ENCODE data around the gene ORAI3. TPM values are rescaled to one million over a fixed set of nuclear protein-coding genes. Genes with fewer than 3 reads are reported as not detected.
A peak's percentile ranks its signal among the peaks of the same experiment; 100 is the strongest.

ORAI3 gene
- total and polyA plus RNA-seq, 3 donors from 2014 or later: 29.1 to 75.0 (median 68.6) TPM

DNA sequence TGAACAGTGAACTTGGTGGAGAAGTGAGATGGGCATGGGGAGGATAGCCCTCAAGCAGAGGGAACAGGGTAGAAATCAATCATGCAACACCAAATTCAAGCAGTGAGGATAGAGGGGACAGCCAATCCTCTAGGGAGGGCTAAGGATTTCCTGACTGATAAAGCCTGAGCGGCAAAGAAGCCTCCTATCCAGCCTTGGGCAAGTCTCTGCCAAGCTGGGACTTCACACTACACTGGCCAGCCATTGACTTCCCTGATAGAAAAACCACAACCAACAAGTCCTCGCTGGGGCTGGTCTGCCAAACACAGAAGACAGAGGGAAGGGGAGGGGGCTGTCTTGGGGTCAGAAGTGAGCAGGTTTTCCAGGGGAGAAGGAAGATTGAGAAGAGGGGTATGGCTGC is 28.0 kb upstream of the ORAI3 start:
- intact Hi-C loops (cut with DNase I; ENCODE audit: low total_unique reads): loop anchor here (5.0 kb wide), 1 partner anchor 74 kb away; no protein-coding TSS in a partner anchor
- 66 to 74% methylated on average over 2 of the region's 2 CpGs for WGBS, 2 donors
- no peak overlapping the region for H3K27ac ChIP-seq
- TF ChIP-seq, protein P1, sequence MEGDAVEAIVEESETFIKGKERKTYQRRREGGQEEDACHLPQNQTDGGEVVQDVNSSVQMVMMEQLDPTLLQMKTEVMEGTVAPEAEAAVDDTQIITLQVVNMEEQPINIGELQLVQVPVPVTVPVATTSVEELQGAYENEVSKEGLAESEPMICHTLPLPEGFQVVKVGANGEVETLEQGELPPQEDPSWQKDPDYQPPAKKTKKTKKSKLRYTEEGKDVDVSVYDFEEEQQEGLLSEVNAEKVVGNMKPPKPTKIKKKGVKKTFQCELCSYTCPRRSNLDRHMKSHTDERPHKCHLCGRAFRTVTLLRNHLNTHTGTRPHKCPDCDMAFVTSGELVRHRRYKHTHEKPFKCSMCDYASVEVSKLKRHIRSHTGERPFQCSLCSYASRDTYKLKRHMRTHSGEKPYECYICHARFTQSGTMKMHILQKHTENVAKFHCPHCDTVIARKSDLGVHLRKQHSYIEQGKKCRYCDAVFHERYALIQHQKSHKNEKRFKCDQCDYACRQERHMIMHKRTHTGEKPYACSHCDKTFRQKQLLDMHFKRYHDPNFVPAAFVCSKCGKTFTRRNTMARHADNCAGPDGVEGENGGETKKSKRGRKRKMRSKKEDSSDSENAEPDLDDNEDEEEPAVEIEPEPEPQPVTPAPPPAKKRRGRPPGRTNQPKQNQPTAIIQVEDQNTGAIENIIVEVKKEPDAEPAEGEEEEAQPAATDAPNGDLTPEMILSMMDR (IDR thresholded peaks at IDR 0.05): no peak
- H3K4me1 ChIP-seq: peaks cover 6% of the 10 kb centered on the region
- no peaks in the 10 kb centered on the region for H3K36me3 ChIP-seq (ENCODE audit: low read depth, missing control alignments)
- DNase-seq: no peak
- H3K9me3 ChIP-seq: no peaks in the 10 kb centered on the region
- H3K4me3 ChIP-seq: no peak overlapping the region
- H3K27me3 ChIP-seq: no peaks in the 10 kb centered on the region

DNA sequence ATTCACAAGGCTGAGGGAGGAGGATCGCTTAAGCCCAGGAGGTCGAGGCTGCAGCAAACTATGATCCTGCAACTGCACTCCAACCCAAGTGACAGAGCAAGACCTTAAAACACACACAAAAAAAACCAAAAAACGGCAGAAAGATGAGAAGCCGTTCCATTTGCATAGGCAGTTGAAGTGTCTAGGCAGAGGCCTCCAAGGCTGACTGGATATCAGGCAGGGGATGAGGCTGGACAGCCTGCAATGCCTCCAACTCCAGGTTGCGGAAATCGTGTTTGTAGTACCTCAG is 27.5 kb upstream of the ORAI3 start:
- TF ChIP-seq, protein P1 (IDR thresholded peaks at IDR 0.05): no peak
- TF ChIP-seq POLR2A (IDR thresholded peaks at IDR 0.05): no peak
- WGBS, 2 donors: 15 to 21% methylated on average over 6 of the region's 6 CpGs
- Histone ChIP-seq H3K27me3 (no peaks in the 10 kb centered on the region), H3K36me3 (ENCODE audit: low read depth, missing control alignments) (no peaks in the 10 kb centered on the region), H3K4me3 (peak overlapping the region; percentile 78 to 87), H3K4me1 (peaks cover 6% of the 10 kb centered on the region), H3K9me3 (no peaks in the 10 kb centered on the region), H3K27ac (peak overlapping the region in 1 of 2 donors; percentile 67)
- no peak for DNase-seq
- intact Hi-C loops (cut with DNase I; ENCODE audit: low total_unique reads): loop anchor here (5.0 kb wide), 1 partner anchor 74 kb away; no protein-coding TSS in a partner anchor

DNA sequence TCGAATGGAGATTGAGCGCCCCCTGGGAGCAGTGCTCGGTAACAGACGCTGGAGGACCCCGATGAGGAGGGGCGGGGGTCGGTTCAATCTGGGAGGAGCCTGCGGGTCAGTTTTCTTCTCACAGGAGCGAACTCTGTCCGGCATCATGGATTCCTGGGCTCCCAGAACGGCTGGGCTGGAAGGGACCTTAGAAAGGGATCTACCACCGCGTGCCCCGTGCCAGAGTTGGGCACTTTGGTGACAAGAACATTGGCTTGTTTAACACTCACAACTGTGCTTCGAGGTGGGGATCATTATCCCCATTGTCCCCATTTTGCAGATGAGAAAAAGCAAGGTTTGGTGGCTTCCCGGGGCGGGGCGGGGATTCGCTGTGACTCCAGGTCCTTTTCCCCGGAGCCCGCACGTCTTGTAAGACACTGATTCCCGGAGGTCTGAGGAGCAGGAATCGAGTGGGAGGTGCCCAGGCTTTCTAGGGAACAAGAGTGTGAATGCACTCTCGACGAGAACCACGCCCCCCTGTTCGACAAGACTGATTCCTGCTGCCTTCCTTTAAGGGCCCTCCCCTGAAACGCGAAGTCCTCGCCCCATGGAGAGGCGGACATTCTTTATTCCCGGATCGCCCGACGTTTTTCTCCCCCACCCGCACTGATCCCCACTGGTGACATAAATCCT is 27.0 kb upstream of the ORAI3 start:
- Histone ChIP-seq H3K27me3 (no peaks in the 10 kb centered on the region), H3K27ac (peak overlapping the region; percentile 67 to 90), H3K4me1 (peaks cover 6% of the 10 kb centered on the region), H3K4me3 (peak overlapping the region; percentile 78 to 87), H3K9me3 (no peaks in the 10 kb centered on the region), H3K36me3 (ENCODE audit: low read depth, missing control alignments) (no peaks in the 10 kb centered on the region)
- WGBS, 2 donors: 0% methylated on average over 29 to 37 of the region's 37 CpGs
- intact Hi-C loops (cut with DNase I; ENCODE audit: low total_unique reads): loop anchor here (5.0 kb wide), 1 partner anchor 75 kb away; no protein-coding TSS in a partner anchor
- DNase-seq: peak; percentile 94
- TF ChIP-seq POLR2A (IDR thresholded peaks at IDR 0.05): no peak
- TF ChIP-seq, protein P1 (IDR thresholded peaks at IDR 0.05): peak; percentile 76 to 94 (median 92)

DNA sequence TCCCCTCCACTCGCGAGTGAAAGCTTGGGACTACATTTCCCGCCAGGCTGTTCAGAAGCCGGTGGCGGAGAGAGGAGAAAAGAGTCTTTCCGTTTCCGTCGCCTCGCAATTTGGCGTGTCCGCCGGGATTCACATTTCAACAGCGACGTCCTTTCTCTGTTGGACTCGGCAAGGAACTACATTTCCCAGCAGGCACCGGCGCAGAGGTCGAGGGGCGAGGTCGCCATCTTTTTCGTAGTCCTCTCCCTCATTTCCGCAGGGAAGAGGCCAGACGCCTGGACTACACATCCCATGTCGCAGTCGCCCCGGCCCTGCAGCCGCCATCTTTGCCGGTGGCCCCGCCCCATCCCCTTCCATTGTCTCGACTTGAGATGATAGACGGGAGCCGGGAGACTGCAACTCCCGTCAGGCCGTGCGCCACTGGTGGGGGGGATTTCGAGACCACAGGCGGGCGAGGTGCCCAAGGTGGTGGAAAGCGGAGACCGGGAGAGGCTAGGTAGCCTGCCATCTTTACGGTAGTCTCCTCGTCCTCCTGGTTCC is 26.4 kb upstream of the ORAI3 start:
- WGBS, 2 donors: 0 to 2% methylated on average over 36 to 42 of the region's 42 CpGs

More for the DNA sequence above, 26.4 kb upstream of the ORAI3 start:
- peaks cover 10% of the 10 kb centered on the region for H3K4me1 ChIP-seq
- peak overlapping the region; percentile 78 to 87 for H3K4me3 ChIP-seq
- no peaks in the 10 kb centered on the region for H3K27me3 ChIP-seq
- no peaks in the 10 kb centered on the region for H3K36me3 ChIP-seq (ENCODE audit: low read depth, missing control alignments)
- peak overlapping the region; percentile 90 to 95 for H3K27ac ChIP-seq
- TF ChIP-seq, protein P1 (IDR thresholded peaks at IDR 0.05): no peak
- no peak for TF ChIP-seq POLR2A (IDR thresholded peaks at IDR 0.05)
- DNase-seq: peak; percentile 100
- intact Hi-C loops (cut with DNase I; ENCODE audit: low total_unique reads): loop anchor here (5.0 kb wide), 1 partner anchor 75 kb away; no protein-coding TSS in a partner anchor
- no peaks in the 10 kb centered on the region for H3K9me3 ChIP-seq

Data from testis (tissue), 3 donors.